ENCODE measurements around the gene AGBL3.

The AGBL3 gene

GRCh38 chr7:135181261-135181928 is 195.1 kb downstream of the AGBL3 start:
- no peak overlapping the region for H3K27ac ChIP-seq (ENCODE audit: low read depth, low read length)
- no peak overlapping the region for H3K4me3 ChIP-seq (ENCODE audit: low read length)
- no peaks in the 10 kb centered on the region for H3K9me2 ChIP-seq (replicated peaks; ENCODE audit: control insufficient read depth, low read length)
- peaks cover 97% of the 10 kb centered on the region for H3K36me3 ChIP-seq (ENCODE audit: control insufficient read depth, low read length)
- no peaks in the 10 kb centered on the region for H3K4me1 ChIP-seq (ENCODE audit: control insufficient read depth, low read length)
- H3K4me2 ChIP-seq (ENCODE audit: low read length), result no peak overlapping the region
- H3K27me3 ChIP-seq (ENCODE audit: control insufficient read depth, low read length), result no peaks in the 10 kb centered on the region
- H3K9me3 ChIP-seq (ENCODE audit: control insufficient read depth, insufficient read depth, low read length), result peaks cover 39% of the 10 kb centered on the region
- H4K20me1 ChIP-seq (ENCODE audit: control insufficient read depth, insufficient read depth, low read depth, low read length), result no peaks in the 10 kb centered on the region
- H3K79me2 ChIP-seq (ENCODE audit: control insufficient read depth, low read length), result peaks cover 21% of the 10 kb centered on the region
- no peaks in the 10 kb centered on the region for H3F3A ChIP-seq (ENCODE audit: control insufficient read depth, insufficient read depth)
- TF ChIP-seq EZH2phosphoT487 (IDR thresholded peaks at IDR 0.05; ENCODE audit: borderline replicate concordance, low read length), result no peak
- TF ChIP-seq CTCF (IDR thresholded peaks at IDR 0.05; ENCODE audit: low read depth, low read length, poor library complexity, severe bottlenecking), result no peak

- H3K27ac ChIP-seq (ENCODE audit: low read depth, low read length), result no peak overlapping the region
- no peak for TF ChIP-seq EZH2phosphoT487 (IDR thresholded peaks at IDR 0.05; ENCODE audit: borderline replicate concordance, low read length)
- no peak for TF ChIP-seq CTCF (IDR thresholded peaks at IDR 0.05; ENCODE audit: low read depth, low read length, poor library complexity, severe bottlenecking)
- no peaks in the 10 kb centered on the region for H3K27me3 ChIP-seq (ENCODE audit: control insufficient read depth, low read length)
- peaks cover 93% of the 10 kb centered on the region for H3K36me3 ChIP-seq (ENCODE audit: control insufficient read depth, low read length)
- no peak overlapping the region for H3K4me3 ChIP-seq (ENCODE audit: low read length)
- no peaks in the 10 kb centered on the region for H3K9me2 ChIP-seq (replicated peaks; ENCODE audit: control insufficient read depth, low read length)
- no peak overlapping the region for H3K4me2 ChIP-seq (ENCODE audit: low read length)
- no peaks in the 10 kb centered on the region for H4K20me1 ChIP-seq (ENCODE audit: control insufficient read depth, insufficient read depth, low read depth, low read length)
- no peaks in the 10 kb centered on the region for H3F3A ChIP-seq (ENCODE audit: control insufficient read depth, insufficient read depth)
- H3K9me3 ChIP-seq (ENCODE audit: control insufficient read depth, insufficient read depth, low read length), result peaks cover 39% of the 10 kb centered on the region
- no peaks in the 10 kb centered on the region for H3K4me1 ChIP-seq (ENCODE audit: control insufficient read depth, low read length)
- peaks cover 14% of the 10 kb centered on the region for H3K79me2 ChIP-seq (ENCODE audit: control insufficient read depth, low read length)
These were observed 195.8 kb downstream of the AGBL3 start for GRCh38 chr7:135181929-135182678.

GRCh38 chr7:135183478-135183877 is 197.2 kb downstream of the AGBL3 start:
- peaks cover 83% of the 10 kb centered on the region for H3K36me3 ChIP-seq (ENCODE audit: control insufficient read depth, low read length)
- H3F3A ChIP-seq (ENCODE audit: control insufficient read depth, insufficient read depth), result no peaks in the 10 kb centered on the region
- H3K27me3 ChIP-seq (ENCODE audit: control insufficient read depth, low read length), result no peaks in the 10 kb centered on the region
- H3K4me3 ChIP-seq (ENCODE audit: low read length), result no peak overlapping the region
- no peak overlapping the region for H3K4me2 ChIP-seq (ENCODE audit: low read length)
- H3K27ac ChIP-seq (ENCODE audit: low read depth, low read length), result no peak overlapping the region
- H3K79me2 ChIP-seq (ENCODE audit: control insufficient read depth, low read length), result peaks cover under 1% of the 10 kb centered on the region; the same call in 1 of the 2 replicates
- no peaks in the 10 kb centered on the region for H4K20me1 ChIP-seq (ENCODE audit: control insufficient read depth, insufficient read depth, low read depth, low read length)
- H3K9me3 ChIP-seq (ENCODE audit: control insufficient read depth, insufficient read depth, low read length), result peaks cover 36% of the 10 kb centered on the region
- no peaks in the 10 kb centered on the region for H3K9me2 ChIP-seq (replicated peaks; ENCODE audit: control insufficient read depth, low read length)
- H3K4me1 ChIP-seq (ENCODE audit: control insufficient read depth, low read length), result no peaks in the 10 kb centered on the region
- TF ChIP-seq CTCF (IDR thresholded peaks at IDR 0.05; ENCODE audit: low read depth, low read length, poor library complexity, severe bottlenecking) (no peak), EZH2phosphoT487 (IDR thresholded peaks at IDR 0.05; ENCODE audit: borderline replicate concordance, low read length) (no peak)

Data from DOHH2 (cell line).